Measurements from ENCODE around the gene KLC4.

The KLC4 gene
- total RNA-seq: 16.0 to 22.3 (median 18.2) reads per million in 4 donors

GRCh38 chr6:43059168-43060033 lies at the start of gene KLC4, which contains the start of gene MRPL2:
KLC4 (plus strand) TSS chr6:43059631; CDS start chr6:43061336, 1,705 bp downstream.
MRPL2 (minus strand) TSS chr6:43059434; CDS start chr6:43059381, 53 bp downstream.
- DNase-seq: peak; percentile 94 to 99 (median 96)

GRCh38 chr6:43011207-43011606 lies 48.2 kb upstream of the KLC4 start:
- DNase-seq: no peak

- DNase-seq: no peak
These were observed 47.1 kb upstream of the KLC4 start for GRCh38 chr6:43012364-43012763.

GRCh38 chr6:43013097-43013842 lies 46.2 kb upstream of the KLC4 start:
- DNase-seq: no peak

- DNase-seq: peak; percentile 97 to 100 (median 99)
These were observed 45.5 kb upstream of the KLC4 start, which contains the start of the genes KLHDC3 and MEA1 for GRCh38 chr6:43013843-43014433. KLHDC3 (plus strand) TSS chr6:43014249; CDS start chr6:43017193, 2,944 bp downstream. MEA1 (minus strand) TSS chr6:43013946; CDS start chr6:43013813, 133 bp downstream.

- no peak for DNase-seq
These were observed 45.0 kb upstream of the KLC4 start for GRCh38 chr6:43014434-43014909.

GRCh38 chr6:43016176-43016942 lies 43.1 kb upstream of the KLC4 start:
- DNase-seq: no peak

GRCh38 chr6:43016943-43017334 lies 42.5 kb upstream of the KLC4 start:
- DNase-seq: no peak

GRCh38 chr6:43019152-43019551 lies 40.3 kb upstream of the KLC4 start:
- DNase-seq: no peak

- no peak for DNase-seq
These were observed 39.3 kb upstream of the KLC4 start for GRCh38 chr6:43020052-43020705.

- DNase-seq: no peak
These were observed 38.6 kb upstream of the KLC4 start for GRCh38 chr6:43020847-43021246.

- peak; percentile 25 to 61 (median 50) for DNase-seq
These were observed 38.0 kb upstream of the KLC4 start, which contains the start of gene RRP36 for GRCh38 chr6:43021270-43022047. RRP36 (plus strand) TSS chr6:43021623; CDS start chr6:43021655, 32 bp downstream.

GRCh38 chr6:43024436-43024835 lies 35.0 kb upstream of the KLC4 start:
- no peak for DNase-seq

GRCh38 chr6:43026365-43026764 lies 33.1 kb upstream of the KLC4 start:
- DNase-seq: no peak

GRCh38 chr6:43029120-43029519 lies 30.3 kb upstream of the KLC4 start:
- DNase-seq: no peak

GRCh38 chr6:43032326-43032725 lies 27.1 kb upstream of the KLC4 start:
- DNase-seq: no peak

- no peak for DNase-seq
These were observed 25.8 kb upstream of the KLC4 start for GRCh38 chr6:43033496-43034189.

GRCh38 chr6:43034190-43034525 lies 25.3 kb upstream of the KLC4 start:
- DNase-seq: no peak

GRCh38 chr6:43035495-43036194 lies 23.8 kb upstream of the KLC4 start:
- no peak for DNase-seq
